Activated naive CD8-positive, alpha-beta T cell (primary cell): Measurements from ENCODE around the gene RBFOX1.

ENCODE experiments used
- H3K27ac Mint-ChIP-seq: one replicate; pipeline ENCODE4 v1.8.0; 2021; ENCODE audit warnings: mixed read lengths
- H3K27me3 Mint-ChIP-seq: one replicate; pipeline ENCODE4 v1.8.0; 2021; ENCODE audit warnings: mixed read lengths
- H3K36me3 Mint-ChIP-seq: one replicate; pipeline ENCODE4 v1.8.0; 2021; ENCODE audit warnings: mixed read lengths
- H3K4me1 Mint-ChIP-seq: one replicate; pipeline ENCODE4 v1.8.0; 2021; ENCODE audit warnings: low read depth, mixed read lengths
- H3K4me3 Mint-ChIP-seq: one replicate; pipeline ENCODE4 v1.8.0; 2021; ENCODE audit warnings: mild to moderate bottlenecking, mixed read lengths
- H3K9me3 Mint-ChIP-seq: one replicate; pipeline ENCODE4 v1.8.0; 2021; ENCODE audit warnings: low read depth, mixed read lengths

Gene RBFOX1

GRCh38 chr16:7561908-7562405 lies 229.3 kb downstream of the RBFOX1 start:
- H3K4me1 Mint-ChIP-seq: no peaks in the 10 kb centered on the region
- H3K27me3 Mint-ChIP-seq: no peaks in the 10 kb centered on the region
- H3K36me3 Mint-ChIP-seq: no peaks in the 10 kb centered on the region
- H3K9me3 Mint-ChIP-seq: peaks cover 5% of the 10 kb centered on the region
- H3K4me3 Mint-ChIP-seq: no peak overlapping the region
- H3K27ac Mint-ChIP-seq: no peak overlapping the region

DNA sequence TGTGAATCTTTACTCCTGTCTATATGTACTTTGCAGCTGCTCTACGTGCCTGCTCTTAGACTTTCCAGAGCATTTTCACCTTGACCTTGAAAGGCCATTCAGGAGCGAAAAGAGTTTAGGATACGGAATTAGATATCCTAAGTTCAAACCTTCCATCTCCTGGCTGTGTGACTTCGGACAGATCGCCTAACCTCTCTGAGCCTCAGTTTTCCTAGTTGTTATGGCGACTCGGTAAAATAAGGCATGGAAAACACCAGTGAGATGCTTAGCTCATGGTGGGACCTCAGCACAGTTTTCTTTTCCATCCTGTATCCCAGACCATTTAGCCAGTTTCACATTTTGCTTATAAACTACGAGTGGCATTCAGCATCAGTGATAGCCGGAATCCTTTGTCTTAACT lies 233.7 kb downstream of the RBFOX1 start:
- no peaks in the 10 kb centered on the region for H3K36me3 Mint-ChIP-seq
- H3K27me3 Mint-ChIP-seq: no peaks in the 10 kb centered on the region
- no peaks in the 10 kb centered on the region for H3K4me1 Mint-ChIP-seq
- peaks cover 14% of the 10 kb centered on the region for H3K9me3 Mint-ChIP-seq
- H3K27ac Mint-ChIP-seq: no peak overlapping the region
- H3K4me3 Mint-ChIP-seq: no peak overlapping the region

DNA sequence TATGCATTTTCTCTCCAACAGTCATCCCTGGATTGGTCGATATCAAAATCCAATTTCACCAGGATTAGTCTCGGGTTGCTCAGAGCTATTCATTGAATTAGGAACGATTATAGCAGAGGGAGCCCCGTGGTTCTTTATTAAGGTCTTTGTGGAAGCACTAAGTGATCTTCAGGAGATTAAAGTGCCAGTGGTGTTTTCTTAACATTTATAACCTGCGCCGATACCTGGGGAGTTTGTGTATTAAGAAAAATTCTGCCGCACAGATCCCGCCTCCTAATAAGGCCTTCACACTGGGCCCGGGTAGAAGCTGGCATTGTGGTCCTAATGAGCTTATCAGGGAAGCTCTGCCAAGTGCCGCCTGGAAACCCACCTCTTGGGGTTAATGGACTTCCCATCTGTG lies 238.7 kb downstream of the RBFOX1 start:
- Mint-ChIP-seq H3K27me3 (no peaks in the 10 kb centered on the region), H3K27ac (no peak overlapping the region), H3K36me3 (no peaks in the 10 kb centered on the region), H3K4me3 (no peak overlapping the region), H3K9me3 (peaks cover 9% of the 10 kb centered on the region), H3K4me1 (no peaks in the 10 kb centered on the region)

GRCh38 chr16:7577588-7577987 lies 244.9 kb downstream of the RBFOX1 start:
- Mint-ChIP-seq H3K27ac (no peak overlapping the region), H3K27me3 (no peaks in the 10 kb centered on the region), H3K4me3 (no peak overlapping the region), H3K9me3 (peaks cover 9% of the 10 kb centered on the region), H3K36me3 (no peaks in the 10 kb centered on the region), H3K4me1 (no peaks in the 10 kb centered on the region)

- Mint-ChIP-seq H3K9me3 (peaks cover 9% of the 10 kb centered on the region), H3K27me3 (no peaks in the 10 kb centered on the region), H3K4me3 (no peak overlapping the region), H3K27ac (no peak overlapping the region), H3K36me3 (no peaks in the 10 kb centered on the region), H3K4me1 (no peaks in the 10 kb centered on the region)
Measured at GRCh38 chr16:7579454-7579853, 246.8 kb downstream of the RBFOX1 start.

- no peak overlapping the region for H3K4me3 Mint-ChIP-seq
- no peaks in the 10 kb centered on the region for H3K27me3 Mint-ChIP-seq
- peaks cover 9% of the 10 kb centered on the region for H3K9me3 Mint-ChIP-seq
- no peak overlapping the region for H3K27ac Mint-ChIP-seq
- no peaks in the 10 kb centered on the region for H3K4me1 Mint-ChIP-seq
- H3K36me3 Mint-ChIP-seq: no peaks in the 10 kb centered on the region
Measured at GRCh38 chr16:7581175-7581574, 248.5 kb downstream of the RBFOX1 start.

DNA sequence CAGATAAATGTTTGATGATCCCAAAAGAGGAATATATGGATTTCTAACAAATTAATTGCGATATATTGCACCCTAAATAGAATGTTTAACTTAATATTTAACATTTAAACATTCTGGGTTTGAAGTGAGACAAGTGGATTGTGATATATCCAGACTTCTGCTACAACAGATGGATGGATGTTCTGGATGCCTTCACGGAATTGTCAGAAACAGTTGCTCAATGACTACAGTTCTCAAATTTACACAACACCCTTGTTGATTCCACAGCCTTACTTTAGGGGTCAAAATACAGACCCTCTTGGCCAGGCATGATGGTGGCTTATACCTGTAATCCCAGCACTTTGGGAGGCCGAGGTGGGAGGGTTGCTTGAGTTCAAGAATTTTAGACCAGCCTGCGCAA lies 250.8 kb downstream of the RBFOX1 start:
- H3K36me3 Mint-ChIP-seq: no peaks in the 10 kb centered on the region
- H3K4me3 Mint-ChIP-seq: no peak overlapping the region
- peaks cover 9% of the 10 kb centered on the region for H3K9me3 Mint-ChIP-seq
- H3K27me3 Mint-ChIP-seq: no peaks in the 10 kb centered on the region
- no peak overlapping the region for H3K27ac Mint-ChIP-seq
- no peaks in the 10 kb centered on the region for H3K4me1 Mint-ChIP-seq

GRCh38 chr16:7584561-7584960 lies 251.9 kb downstream of the RBFOX1 start:
- no peaks in the 10 kb centered on the region for H3K4me1 Mint-ChIP-seq
- no peak overlapping the region for H3K27ac Mint-ChIP-seq
- H3K27me3 Mint-ChIP-seq: no peaks in the 10 kb centered on the region
- H3K9me3 Mint-ChIP-seq: peaks cover 2% of the 10 kb centered on the region
- H3K36me3 Mint-ChIP-seq: no peaks in the 10 kb centered on the region
- no peak overlapping the region for H3K4me3 Mint-ChIP-seq

- H3K36me3 Mint-ChIP-seq: no peaks in the 10 kb centered on the region
- no peaks in the 10 kb centered on the region for H3K4me1 Mint-ChIP-seq
- H3K4me3 Mint-ChIP-seq: no peak overlapping the region
Measured at GRCh38 chr16:7585705-7586104, 253.1 kb downstream of the RBFOX1 start.

GRCh38 chr16:7590934-7591333 lies 258.3 kb downstream of the RBFOX1 start:
- H3K27me3 Mint-ChIP-seq: no peaks in the 10 kb centered on the region

More at GRCh38 chr16:7585705-7586104, 253.1 kb downstream of the RBFOX1 start:
- H3K27me3 Mint-ChIP-seq: no peaks in the 10 kb centered on the region
- H3K9me3 Mint-ChIP-seq: no peaks in the 10 kb centered on the region
- H3K27ac Mint-ChIP-seq: no peak overlapping the region

GRCh38 chr16:7596308-7596707 lies 263.7 kb downstream of the RBFOX1 start:
- H3K36me3 Mint-ChIP-seq: no peaks in the 10 kb centered on the region
- no peaks in the 10 kb centered on the region for H3K4me1 Mint-ChIP-seq
- H3K27me3 Mint-ChIP-seq: no peaks in the 10 kb centered on the region
- H3K4me3 Mint-ChIP-seq: no peak overlapping the region
- no peak overlapping the region for H3K27ac Mint-ChIP-seq
- H3K9me3 Mint-ChIP-seq: no peaks in the 10 kb centered on the region

More at GRCh38 chr16:7590934-7591333, 258.3 kb downstream of the RBFOX1 start:
- Mint-ChIP-seq H3K4me3 (no peak overlapping the region), H3K36me3 (no peaks in the 10 kb centered on the region), H3K4me1 (no peaks in the 10 kb centered on the region), H3K27ac (no peak overlapping the region), H3K9me3 (no peaks in the 10 kb centered on the region)

DNA sequence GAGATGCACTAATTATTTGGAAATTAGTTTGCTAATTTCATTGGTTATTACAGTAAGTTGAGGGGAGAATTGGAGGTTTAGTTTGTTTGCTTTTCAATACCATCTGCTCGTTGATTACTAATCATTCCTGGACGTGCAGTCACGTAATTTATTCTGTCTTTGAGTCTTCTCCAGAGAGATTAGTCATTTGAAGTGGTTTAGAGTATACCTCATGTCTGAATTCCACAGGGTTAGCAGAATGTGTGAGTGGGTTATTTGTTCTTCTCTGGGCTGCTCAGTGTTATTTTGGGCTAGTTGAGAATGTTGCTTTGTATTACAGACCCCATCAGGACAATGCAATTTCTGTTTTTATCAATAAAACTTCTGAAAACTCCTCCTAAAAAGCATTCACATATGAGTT lies 265.0 kb downstream of the RBFOX1 start:
- H3K27me3 Mint-ChIP-seq: no peaks in the 10 kb centered on the region
- no peak overlapping the region for H3K4me3 Mint-ChIP-seq
- no peak overlapping the region for H3K27ac Mint-ChIP-seq
- no peaks in the 10 kb centered on the region for H3K4me1 Mint-ChIP-seq
- no peaks in the 10 kb centered on the region for H3K9me3 Mint-ChIP-seq
- H3K36me3 Mint-ChIP-seq: no peaks in the 10 kb centered on the region

DNA sequence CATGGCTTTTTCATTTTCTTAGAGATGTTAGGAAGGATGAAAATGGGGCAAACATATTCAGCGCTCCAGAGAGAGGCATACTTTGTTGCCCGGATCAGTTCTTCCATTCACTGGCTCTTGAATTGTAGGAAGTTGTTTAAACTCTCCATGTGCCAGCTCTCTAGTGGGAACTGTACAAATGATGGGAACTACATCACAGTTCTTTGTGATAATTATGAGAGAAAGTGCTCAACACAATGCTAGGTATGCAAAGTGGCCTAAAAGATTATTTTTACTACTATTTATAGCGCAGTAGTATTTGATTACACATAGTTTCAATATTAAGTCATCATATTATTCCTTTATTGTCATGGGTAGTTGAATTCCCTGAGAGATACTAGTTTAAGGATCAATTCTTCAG lies 268.5 kb downstream of the RBFOX1 start:
- Mint-ChIP-seq H3K27ac (no peak overlapping the region), H3K4me3 (no peak overlapping the region), H3K9me3 (peaks cover 12% of the 10 kb centered on the region), H3K36me3 (no peaks in the 10 kb centered on the region), H3K27me3 (no peaks in the 10 kb centered on the region), H3K4me1 (no peaks in the 10 kb centered on the region)

GRCh38 chr16:7602291-7602950 lies 269.8 kb downstream of the RBFOX1 start:
- Mint-ChIP-seq H3K27ac (no peak overlapping the region), H3K27me3 (no peaks in the 10 kb centered on the region), H3K36me3 (no peaks in the 10 kb centered on the region), H3K4me3 (no peak overlapping the region), H3K9me3 (peaks cover 12% of the 10 kb centered on the region), H3K4me1 (no peaks in the 10 kb centered on the region)

- no peaks in the 10 kb centered on the region for H3K4me1 Mint-ChIP-seq
- no peaks in the 10 kb centered on the region for H3K36me3 Mint-ChIP-seq
- H3K27ac Mint-ChIP-seq: no peak overlapping the region
- H3K4me3 Mint-ChIP-seq: no peak overlapping the region
- peaks cover 12% of the 10 kb centered on the region for H3K9me3 Mint-ChIP-seq
- no peaks in the 10 kb centered on the region for H3K27me3 Mint-ChIP-seq
Measured at GRCh38 chr16:7605812-7606211, 273.2 kb downstream of the RBFOX1 start.

DNA sequence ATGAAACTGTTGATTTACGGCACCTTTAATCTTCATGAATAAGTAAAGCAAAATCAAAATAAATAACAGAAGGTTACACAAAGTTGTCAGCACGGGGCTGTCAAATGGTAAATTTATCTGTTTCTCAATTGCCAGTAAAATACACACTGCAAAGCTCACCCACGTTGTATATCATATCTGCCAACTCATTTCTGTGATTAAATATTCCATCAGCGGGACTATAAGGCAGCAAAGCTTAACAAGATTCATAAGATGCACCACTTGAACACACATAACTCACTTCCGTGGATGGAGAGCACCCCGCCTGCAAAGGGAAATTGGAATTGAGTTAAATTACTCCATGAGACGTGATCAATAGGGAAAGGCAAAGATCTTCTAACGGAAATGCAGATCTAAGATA lies 280.0 kb downstream of the RBFOX1 start:
- Mint-ChIP-seq H3K27me3 (no peaks in the 10 kb centered on the region), H3K27ac (no peak overlapping the region), H3K4me3 (no peak overlapping the region), H3K9me3 (peaks cover 3% of the 10 kb centered on the region), H3K36me3 (no peaks in the 10 kb centered on the region), H3K4me1 (no peaks in the 10 kb centered on the region)
